PC-3 (cell line): Measurements from ENCODE around the gene SPCS3. TPM values are rescaled to one million over a fixed set of nuclear protein-coding genes. Genes with fewer than 3 reads are reported as not detected.

ENCODE experiments used
- ATAC-seq: fragments of 200-7000 bp; cut with Tn5 transposase; 2 replicates; pipeline ENCODE4 v1.9.1; 2020; ENCODE audit warnings: mild to moderate bottlenecking, moderate library complexity
- BruUV-seq: library from RNA; stranded (reverse); fragments of 400-500 nt; replicated peaks from 2 replicates; lab custom pipeline; 2021; lab: Mats Ljungman, UMichigan
- CTCF ChIA-PET: fragments of 300-600 bp; sonication (Branson Sonifier 250); formaldehyde crosslinking; loops from one replicate; lab custom pipeline; 2022; ENCODE audit warnings: antibody characterized with exemption; lab: Charles Lee
- POLR2A ChIA-PET: fragments of 300-600 bp; sonication (Branson Sonifier 250); formaldehyde crosslinking; loops from one replicate; lab custom pipeline; 2022; ENCODE audit warnings: antibody characterized with exemption; ENCODE audit not compliant: unreplicated experiment; lab: Charles Lee
- DNase-seq: peaks from one replicate; pipeline ENCODE4 v3.0.0-alpha.2; 2015
- H2AFZ ChIP-seq: fragments of 300-600 bp; sonication (generic); 2 replicates; pipeline ENCODE4 v1.6.0; 2016; ENCODE audit warnings: antibody characterized with exemption, low read length
- H3F3A ChIP-seq: fragments of 300-600 bp; sonication (generic); one replicate; pipeline ENCODE4 v1.6.0; 2017; ENCODE audit warnings: antibody characterized with exemption, low read length, control low read depth, mild to moderate bottlenecking; ENCODE audit not compliant: unreplicated experiment
- H3K27ac ChIP-seq: fragments of 300-600 bp; sonication (generic); 2 replicates; pipeline ENCODE4 v1.5.1; 2016; ENCODE audit warnings: mild to moderate bottlenecking, low read length
- H3K27me3 ChIP-seq: fragments of 300-600 bp; sonication (generic); 2 replicates; pipeline ENCODE4 v1.6.1; 2016; ENCODE audit warnings: low read length, mixed read lengths
- H3K36me3 ChIP-seq: fragments of 300-600 bp; sonication (generic); 2 replicates; pipeline ENCODE4 v1.6.1; 2016; ENCODE audit warnings: low read depth, mixed run types, low read length, mixed read lengths
- H3K4me1 ChIP-seq: fragments of 300-600 bp; sonication (generic); 2 replicates; pipeline ENCODE4 v1.5.1; 2016; ENCODE audit warnings: low read length; ENCODE audit not compliant: insufficient read depth
- H3K4me2 ChIP-seq: fragments of 300-600 bp; sonication (generic); 2 replicates; pipeline ENCODE4 v1.6.0; 2016; ENCODE audit warnings: low read length
- H3K4me3 ChIP-seq: fragments of 300-600 bp; sonication (generic); 2 replicates; pipeline ENCODE4 v1.5.1; 2016; ENCODE audit warnings: mild to moderate bottlenecking, low read length, mixed read lengths
- H3K79me2 ChIP-seq: fragments of 300-600 bp; sonication (generic); 2 replicates; pipeline ENCODE4 v1.6.1; 2017; ENCODE audit warnings: low read length, mixed read lengths
- H3K9ac ChIP-seq: fragments of 300-600 bp; sonication (generic); 2 replicates; pipeline ENCODE4 v1.6.0; 2016; ENCODE audit warnings: mild to moderate bottlenecking, low read length
- H3K9me2 ChIP-seq: fragments of 300-600 bp; sonication (generic); replicated peaks from 2 replicates; pipeline ENCODE4 v1.6.1; 2016; ENCODE audit warnings: mixed run types, low read length, mixed read lengths
- H3K9me3 ChIP-seq: fragments of 300-600 bp; sonication (generic); 2 replicates; pipeline ENCODE4 v1.6.1; 2016; ENCODE audit warnings: low read length, mixed read lengths
- H4K20me1 ChIP-seq: fragments of 300-600 bp; sonication (generic); 2 replicates; pipeline ENCODE4 v1.6.1; 2016; ENCODE audit warnings: low read length, mixed read lengths
- EZH2 ChIP-seq: fragments of 300-600 bp; sonication (generic); IDR thresholded peaks from one replicate; pipeline ENCODE4 v1.6.1; 2017; ENCODE audit warnings: antibody characterized with exemption, mild to moderate bottlenecking, low read length; ENCODE audit not compliant: unreplicated experiment
- EZH2phosphoT487 ChIP-seq: fragments of 300-600 bp; sonication (generic); IDR thresholded peaks from 2 replicates; pipeline ENCODE4 v1.6.1; 2018; ENCODE audit warnings: mild to moderate bottlenecking, antibody characterized with exemption, low read length, borderline replicate concordance
- intact Hi-C: fragments of 100-400 bp; cut with micrococcal nuclease; formaldehyde crosslinking; loops from 2 replicates; pipeline ENCODE4 v1.9.0; 2023
- total RNA-seq: library from RNA; depleted of rRNA; stranded (reverse); fragments of >200 nt; gene quantifications from 2 replicates; pipeline ENCODE4 v1.2.3, GENCODE V29; 2014
- TF ChIP-seq, protein P1 (sequence below): fragments of 300-600 bp; sonication (generic); conservative IDR thresholded peaks from 2 replicates; pipeline ENCODE4 v1.5.1; 2017; ENCODE audit warnings: antibody characterized with exemption, low read depth, mild to moderate bottlenecking, low read length

The SPCS3 gene
- total RNA-seq, 1 experiment from 2014 or later, result 56.1 TPM

DNA sequence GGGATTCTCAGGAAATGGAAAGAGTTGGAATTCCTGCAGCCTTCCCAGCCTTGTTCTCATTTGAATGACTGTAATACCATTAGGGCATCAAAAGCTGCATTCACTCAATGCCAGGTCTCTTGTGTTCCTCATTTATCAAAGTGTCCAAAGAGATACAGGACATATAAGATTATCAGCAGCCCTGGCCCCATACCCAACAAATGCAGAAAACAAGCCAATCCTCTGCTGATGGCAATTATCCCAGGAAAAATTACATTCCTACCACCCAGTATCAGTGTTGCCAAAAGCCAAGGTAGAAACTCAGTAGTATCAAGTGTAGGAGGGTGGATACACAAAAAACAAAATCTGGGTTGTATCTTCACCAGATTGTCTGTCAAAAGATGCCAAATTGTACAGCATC lies 32.2 kb upstream of the SPCS3 start:
- Histone ChIP-seq H3K27ac (no peak overlapping the region), H3K36me3 (no peaks in the 10 kb centered on the region), H3K9ac (no peak overlapping the region), H4K20me1 (no peaks in the 10 kb centered on the region), H3K9me2 (no peaks in the 10 kb centered on the region), H3K4me2 (no peak overlapping the region), H3F3A (no peaks in the 10 kb centered on the region), H3K79me2 (no peaks in the 10 kb centered on the region), H2AFZ (no peak overlapping the region), H3K4me1 (peaks cover 7% of the 10 kb centered on the region), H3K9me3 (no peaks in the 10 kb centered on the region), H3K27me3 (no peaks in the 10 kb centered on the region), H3K4me3 (no peak overlapping the region)
- intact Hi-C loops, result no loop called here
- DNase-seq, result no peak
- ATAC-seq, result no peak
- TF ChIP-seq EZH2, result no peak
- CTCF ChIA-PET, result no interaction called here
- BruUV-seq, result no TSS peak
- POLR2A ChIA-PET, result no interaction called here

DNA sequence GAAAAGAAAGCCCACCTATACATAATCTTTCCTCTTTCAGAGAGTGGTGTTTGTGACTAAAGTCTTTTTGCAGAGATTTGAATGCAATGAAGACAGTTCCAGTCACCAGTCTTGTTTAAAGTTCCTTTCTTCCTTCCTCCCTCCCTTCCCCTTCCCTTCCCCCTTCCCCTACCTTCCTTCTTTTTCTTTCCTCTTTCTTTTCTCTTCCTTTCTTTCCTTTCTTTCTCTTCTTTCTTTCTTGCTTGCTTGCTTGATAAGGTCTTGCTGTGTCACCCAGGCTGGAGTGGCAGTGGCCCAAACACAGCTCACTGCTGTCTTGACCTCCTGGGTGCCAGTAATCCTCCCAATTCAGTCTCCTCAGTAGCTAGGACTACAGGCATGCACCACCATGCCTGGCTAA lies 31.7 kb upstream of the SPCS3 start:
- Histone ChIP-seq H3K79me2 (no peaks in the 10 kb centered on the region), H3F3A (no peaks in the 10 kb centered on the region), H3K4me1 (peaks cover 7% of the 10 kb centered on the region), H3K4me3 (no peak overlapping the region), H3K9me3 (no peaks in the 10 kb centered on the region), H3K27me3 (no peaks in the 10 kb centered on the region), H3K9me2 (no peaks in the 10 kb centered on the region), H3K36me3 (no peaks in the 10 kb centered on the region), H3K27ac (no peak overlapping the region), H2AFZ (no peak overlapping the region), H4K20me1 (no peaks in the 10 kb centered on the region), H3K4me2 (no peak overlapping the region), H3K9ac (no peak overlapping the region)
- DNase-seq (no peak), ATAC-seq (no peak)
- POLR2A ChIA-PET, result no interaction called here
- CTCF ChIA-PET, result no interaction called here
- TF ChIP-seq EZH2 (no peak), EZH2phosphoT487 (no peak)
- TF ChIP-seq, protein P1, sequence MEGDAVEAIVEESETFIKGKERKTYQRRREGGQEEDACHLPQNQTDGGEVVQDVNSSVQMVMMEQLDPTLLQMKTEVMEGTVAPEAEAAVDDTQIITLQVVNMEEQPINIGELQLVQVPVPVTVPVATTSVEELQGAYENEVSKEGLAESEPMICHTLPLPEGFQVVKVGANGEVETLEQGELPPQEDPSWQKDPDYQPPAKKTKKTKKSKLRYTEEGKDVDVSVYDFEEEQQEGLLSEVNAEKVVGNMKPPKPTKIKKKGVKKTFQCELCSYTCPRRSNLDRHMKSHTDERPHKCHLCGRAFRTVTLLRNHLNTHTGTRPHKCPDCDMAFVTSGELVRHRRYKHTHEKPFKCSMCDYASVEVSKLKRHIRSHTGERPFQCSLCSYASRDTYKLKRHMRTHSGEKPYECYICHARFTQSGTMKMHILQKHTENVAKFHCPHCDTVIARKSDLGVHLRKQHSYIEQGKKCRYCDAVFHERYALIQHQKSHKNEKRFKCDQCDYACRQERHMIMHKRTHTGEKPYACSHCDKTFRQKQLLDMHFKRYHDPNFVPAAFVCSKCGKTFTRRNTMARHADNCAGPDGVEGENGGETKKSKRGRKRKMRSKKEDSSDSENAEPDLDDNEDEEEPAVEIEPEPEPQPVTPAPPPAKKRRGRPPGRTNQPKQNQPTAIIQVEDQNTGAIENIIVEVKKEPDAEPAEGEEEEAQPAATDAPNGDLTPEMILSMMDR, result no peak
- no TSS peak for BruUV-seq
- intact Hi-C loops, result no loop called here

DNA sequence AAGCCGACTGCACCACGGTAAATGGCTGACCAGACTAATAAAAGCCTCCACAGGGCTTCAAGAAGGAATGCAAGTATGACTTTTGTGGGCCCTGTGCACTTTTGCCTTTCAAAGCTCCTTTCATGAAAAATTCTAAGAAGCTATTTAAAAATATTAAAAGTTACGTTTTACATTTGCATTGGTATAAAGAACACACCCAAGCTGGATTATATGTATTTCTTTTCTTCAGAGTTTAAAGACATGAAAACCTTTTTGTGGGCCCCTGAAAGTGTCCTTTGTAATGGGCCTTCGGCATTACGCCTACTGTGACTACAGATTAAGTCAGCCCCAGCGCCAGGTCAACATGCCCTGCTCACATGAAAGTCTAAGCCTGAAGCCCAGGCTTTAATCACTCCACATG lies 30.2 kb upstream of the SPCS3 start:
- H3K9me2 ChIP-seq, result no peaks in the 10 kb centered on the region
- H3K27ac ChIP-seq, result no peak overlapping the region
- no peak overlapping the region for H3K4me2 ChIP-seq
- no TSS peak for BruUV-seq
- TF ChIP-seq, protein P1, result no peak
- TF ChIP-seq EZH2phosphoT487 (no peak), EZH2 (no peak)
- H3K9me3 ChIP-seq, result no peaks in the 10 kb centered on the region
- ATAC-seq (no peak), DNase-seq (no peak)
- ChIA-PET CTCF (no interaction called here), POLR2A (no interaction called here)
- H3K79me2 ChIP-seq, result no peaks in the 10 kb centered on the region
- no peak overlapping the region for H3K4me3 ChIP-seq
- H3K27me3 ChIP-seq, result no peaks in the 10 kb centered on the region
- intact Hi-C loops, result no loop called here
- H3K36me3 ChIP-seq, result no peaks in the 10 kb centered on the region
- no peaks in the 10 kb centered on the region for H3F3A ChIP-seq
- H3K4me1 ChIP-seq, result peaks cover 7% of the 10 kb centered on the region
- no peaks in the 10 kb centered on the region for H4K20me1 ChIP-seq
- H3K9ac ChIP-seq, result no peak overlapping the region
- H2AFZ ChIP-seq, result no peak overlapping the region
